Esophagus muscularis mucosa (tissue), 4 donors: Measurements from ENCODE around the gene PDGFB. TPM values are rescaled to one million over a fixed set of nuclear protein-coding genes. Genes with fewer than 3 reads are reported as not detected.
A peak's percentile ranks its signal among the peaks of the same experiment; 100 is the strongest.

ENCODE experiments used
- DNase-seq: peaks from one replicate; pipeline ENCODE4 v3.0.0-alpha.2; 2017; ENCODE audit errors: extremely low spot score
- H3K27ac ChIP-seq, 4 donors: fragments of 200-600 bp; sonication (generic); replicated peaks in 1 of 4; 1 replicate in 3 of 4; 2 replicates in 1 of 4; pipeline ENCODE4 v1.5.1; 2016 to 2019; ENCODE audit warnings: mild to moderate bottlenecking in 1 of 4
- H3K27me3 ChIP-seq, 4 donors: fragments of 200-600 bp; sonication (generic); one replicate each; pipeline versions ENCODE4 v1.5.1 to v1.6.0; 2016 to 2019
- H3K36me3 ChIP-seq, 4 donors: fragments of 200-600 bp; sonication (generic); one replicate each; pipeline ENCODE4 v1.5.1; 2016 to 2019
- H3K4me1 ChIP-seq, 4 donors: fragments of 200-600 bp; sonication (generic); one replicate each; pipeline ENCODE4 v1.5.1; 2016 to 2019
- H3K4me3 ChIP-seq, 4 donors: fragments of 200-600 bp; sonication (generic); 1 replicate in 2 of 4; 2 replicates in 2 of 4; pipeline ENCODE4 v1.5.1; 2016 to 2019; ENCODE audit warnings: mild to moderate bottlenecking in 4 of 4, moderate library complexity in 1 of 4
- H3K9me3 ChIP-seq, 4 donors: fragments of 200-600 bp; sonication (generic); 1 replicate in 3 of 4; 2 replicates in 1 of 4; pipeline ENCODE4 v1.5.1; 2016 to 2019
- CTCF ChIP-seq, 3 experiments: fragments of 200-600 bp in 2 of 3; fragments of 450-650 bp in 1 of 3; sonication (generic) in 2 of 3; IDR thresholded peaks; one replicate each; pipeline ENCODE4 v1.5.1; 2017 to 2019; ENCODE audit warnings: antibody characterized with exemption in 3 of 3, mild to moderate bottlenecking in 2 of 3, moderate library complexity in 1 of 3
- EP300 ChIP-seq: sonication (generic); formaldehyde crosslinking; IDR thresholded peaks from one replicate; pipeline ENCODE4 v1.6.1; 2017; ENCODE audit warnings: antibody characterized with exemption
- POLR2A ChIP-seq: fragments of 450-650 bp; IDR thresholded peaks from one replicate; pipeline ENCODE4 v1.6.1; 2017; ENCODE audit warnings: antibody characterized with exemption, moderate library complexity, mild to moderate bottlenecking, low read depth
- POLR2AphosphoS5 ChIP-seq, 2 donors: sonication (generic); formaldehyde crosslinking; IDR thresholded peaks; one replicate each; pipeline ENCODE4 v1.6.1; 2017; ENCODE audit warnings: antibody characterized with exemption in 2 of 2
- WGBS: methylation state at CpG from one replicate; pipeline ENCODE4 v1.1.5; 2018; 5-methylcytosine and 5-hydroxymethylcytosine counted together
- intact Hi-C: fragments of 100-400 bp; cut with DNase I; formaldehyde crosslinking; loops from one replicate; pipeline ENCODE4 v1.15.1; 2023
- total RNA-seq, 4 donors: library from RNA; depleted of rRNA; stranded (reverse); fragments of >200 nt; gene quantifications; one replicate each; pipeline versions ENCODE4 v1.1.0 to v1.2.1, GENCODE V29; 2016

PDGFB gene
- total RNA-seq, 4 donors from 2014 or later: 12.3 to 25.4 (median 18.8) TPM

GRCh38 chr22:39215426-39216142, 29.2 kb downstream of the PDGFB start:
- no peak for TF ChIP-seq POLR2A
- TF ChIP-seq CTCF (IDR thresholded peaks at IDR 0.05): peak in 1 of 3 experiments; percentile 22
- H3K36me3 ChIP-seq: peaks cover 0 to 24% (median 4%) of the 10 kb centered on the region in 4 donors
- WGBS: 72% methylated on average over 13 of the region's 14 CpGs
- DNase-seq: no peak
- no peak overlapping the region for H3K27ac ChIP-seq
- intact Hi-C loops: no loop called here
- peaks cover 0 to 44% (median 7%) of the 10 kb centered on the region in 4 donors for H3K27me3 ChIP-seq
- H3K4me1 ChIP-seq: no peaks in the 10 kb centered on the region
- no peaks in the 10 kb centered on the region for H3K9me3 ChIP-seq
- no peak overlapping the region for H3K4me3 ChIP-seq

DNA sequence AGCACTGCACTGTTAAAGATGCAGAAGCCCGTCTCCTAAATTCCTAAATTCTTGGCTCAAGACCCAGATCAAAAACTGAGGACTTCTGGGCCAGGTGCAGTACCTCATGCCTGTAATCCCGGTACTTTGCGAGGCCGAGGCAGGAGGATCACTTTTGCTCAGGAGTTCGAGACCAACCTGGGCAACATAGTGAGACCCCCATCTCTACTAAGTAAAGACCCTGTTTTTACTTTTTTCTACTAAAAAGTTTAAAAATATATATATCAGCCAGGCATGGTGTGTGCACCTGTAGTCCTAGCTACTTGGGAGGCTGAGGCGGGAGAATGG, 29.7 kb downstream of the PDGFB start:
- peaks cover 0 to 24% (median 4%) of the 10 kb centered on the region in 4 donors for H3K36me3 ChIP-seq
- WGBS: 69% methylated on average over 6 of the region's 6 CpGs
- no peaks in the 10 kb centered on the region for H3K9me3 ChIP-seq
- no peak overlapping the region for H3K4me3 ChIP-seq
- H3K4me1 ChIP-seq: no peaks in the 10 kb centered on the region
- DNase-seq: no peak
- H3K27me3 ChIP-seq: peaks cover 0 to 44% (median 7%) of the 10 kb centered on the region in 4 donors
- intact Hi-C loops: no loop called here
- H3K27ac ChIP-seq: no peak overlapping the region
- no peak for TF ChIP-seq EP300
- no peak for TF ChIP-seq POLR2A
- no peak for TF ChIP-seq CTCF (IDR thresholded peaks at IDR 0.05)
- no peak for TF ChIP-seq POLR2AphosphoS5 (IDR thresholded peaks at IDR 0.05)

GRCh38 chr22:39214383-39215069, 30.3 kb downstream of the PDGFB start:
- Histone ChIP-seq H3K27ac (no peak overlapping the region), H3K4me3 (no peak overlapping the region), H3K27me3 (peaks cover 0 to 43% (median 7%) of the 10 kb centered on the region in 4 donors), H3K36me3 (peaks cover 0 to 24% (median 4%) of the 10 kb centered on the region in 4 donors), H3K9me3 (no peaks in the 10 kb centered on the region), H3K4me1 (no peaks in the 10 kb centered on the region)
- no peak for DNase-seq
- intact Hi-C loops: no loop called here
- WGBS: 27% methylated on average over 6 of the region's 8 CpGs
- TF ChIP-seq POLR2A (no peak), EP300 (no peak), POLR2AphosphoS5 (IDR thresholded peaks at IDR 0.05) (no peak), CTCF (IDR thresholded peaks at IDR 0.05) (no peak)

- intact Hi-C loops: no loop called here
- Histone ChIP-seq H3K27ac (no peak overlapping the region), H3K27me3 (peaks cover 0 to 38% (median 7%) of the 10 kb centered on the region in 4 donors), H3K36me3 (peaks cover 0 to 24% (median 4%) of the 10 kb centered on the region in 4 donors), H3K9me3 (no peaks in the 10 kb centered on the region), H3K4me3 (no peak overlapping the region), H3K4me1 (no peaks in the 10 kb centered on the region)
- DNase-seq: no peak
- 77% methylated on average over 9 of the region's 9 CpGs for WGBS
- no peak for TF ChIP-seq CTCF (IDR thresholded peaks at IDR 0.05)
- no peak for TF ChIP-seq POLR2AphosphoS5 (IDR thresholded peaks at IDR 0.05)
- TF ChIP-seq EP300: no peak
- no peak for TF ChIP-seq POLR2A
Observed at GRCh38 chr22:39214006-39214382, 30.8 kb downstream of the PDGFB start.
